Measurements from ENCODE around the gene CCDC33.
A peak's percentile ranks its signal among the peaks of the same experiment; 100 is the strongest.

The CCDC33 gene

DNA sequence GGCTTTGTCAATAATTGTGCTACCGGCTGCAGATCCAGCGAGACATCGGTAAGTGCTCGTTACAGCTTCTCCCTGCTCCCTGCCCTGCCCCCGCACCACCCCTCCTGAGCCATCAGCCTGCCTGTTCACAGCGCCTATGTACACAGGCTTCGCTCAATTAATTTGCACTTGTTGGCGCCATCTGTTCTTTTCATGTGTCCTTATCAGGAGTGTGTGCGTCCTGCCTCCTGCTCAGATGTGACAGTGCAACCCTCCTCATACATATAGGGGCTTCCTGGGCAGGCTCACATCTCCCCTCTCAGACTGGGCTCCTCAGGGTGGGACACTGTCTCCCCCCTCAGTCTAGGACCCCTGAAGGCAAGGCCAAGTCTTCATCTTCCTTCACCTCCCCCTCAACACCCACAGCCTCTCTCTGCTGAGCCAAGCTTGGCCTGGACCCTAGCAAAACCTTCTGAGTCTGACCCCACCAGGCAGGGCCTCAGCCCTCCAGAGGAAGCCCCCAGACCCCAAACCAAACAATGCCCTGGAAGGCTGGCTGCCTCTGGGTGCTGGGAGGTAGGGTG is 76.4 kb downstream of the CCDC33 start:
- no peak for DNase-seq (ENCODE audit: low read depth)

DNA sequence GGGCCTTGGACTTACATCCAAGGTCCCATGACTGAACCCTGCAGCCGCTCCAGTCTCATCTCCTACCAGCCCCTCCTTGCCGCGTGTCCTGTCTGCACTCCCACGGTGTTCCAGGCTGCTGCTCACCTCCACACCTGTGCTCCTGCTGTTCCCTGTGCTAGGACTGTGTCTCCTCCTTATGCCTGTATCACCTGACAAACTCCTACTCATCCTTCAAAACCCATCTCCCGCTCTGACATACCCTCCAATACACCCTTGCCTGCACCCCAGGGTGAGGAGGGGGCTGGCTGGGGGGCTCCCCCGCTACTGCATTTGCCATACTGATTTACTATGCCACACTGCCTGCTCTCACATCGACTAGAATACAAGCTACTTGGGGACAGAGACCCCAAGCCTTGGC is 77.8 kb downstream of the CCDC33 start:
- no peak for DNase-seq (ENCODE audit: low read depth)

GRCh38 chr15:74314795-74315438 is 78.8 kb downstream of the CCDC33 start:
- no peak for DNase-seq (ENCODE audit: low read depth)

DNA sequence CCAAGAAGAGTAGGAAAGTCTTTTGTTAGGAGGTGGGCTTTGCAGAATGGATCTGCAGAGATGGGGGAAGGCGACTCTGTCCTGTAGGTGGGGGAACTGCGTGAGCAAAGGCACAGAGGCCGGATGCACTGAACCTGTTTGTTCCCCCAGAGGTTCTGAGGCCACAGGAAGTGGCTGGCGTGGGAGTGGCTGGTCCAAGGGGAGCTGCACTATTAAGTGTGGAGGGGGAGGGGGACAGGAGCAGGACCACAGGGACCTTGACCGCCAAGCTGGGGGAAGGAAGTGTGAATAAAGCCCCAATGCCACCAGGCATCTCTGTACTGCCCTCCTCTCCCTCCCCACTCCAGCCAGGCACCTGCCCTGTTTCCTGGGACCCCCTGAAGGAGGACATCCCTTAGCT is 79.5 kb downstream of the CCDC33 start:
- no peak for DNase-seq (ENCODE audit: low read depth)

- DNase-seq (ENCODE audit: low read depth), result no peak
Observed at GRCh38 chr15:74316141-74316540, 80.0 kb downstream of the CCDC33 start.

DNA sequence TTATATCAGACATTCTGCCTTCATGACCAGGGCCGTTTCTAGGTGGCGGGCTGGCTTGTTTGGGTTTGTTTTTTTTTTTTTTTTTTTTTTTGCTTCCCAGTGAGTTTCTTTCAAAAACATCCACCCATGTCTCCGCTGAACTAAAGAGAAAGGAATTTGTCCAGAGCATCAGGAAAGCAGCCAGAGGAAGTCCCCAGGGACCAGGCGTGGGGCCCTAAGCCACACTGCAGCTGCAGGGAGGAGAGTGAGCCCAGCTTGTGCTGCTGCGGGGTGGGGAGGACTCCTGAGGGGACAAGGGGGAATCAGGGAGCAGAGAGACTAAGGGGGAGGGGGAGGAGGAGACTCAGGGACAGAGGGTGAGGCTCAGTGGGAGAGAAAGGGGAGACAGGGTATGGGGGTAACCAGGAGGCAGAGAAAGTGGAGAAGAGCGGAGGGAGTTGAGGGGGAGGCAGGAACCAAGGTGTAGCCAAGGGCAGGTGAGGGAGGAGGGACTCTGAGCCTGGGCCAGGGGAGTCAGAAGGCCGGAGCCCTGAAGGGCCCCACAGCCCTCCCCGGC is 81.8 kb downstream of the CCDC33 start:
- peak; percentile 62 for DNase-seq (ENCODE audit: low read depth)

DNA sequence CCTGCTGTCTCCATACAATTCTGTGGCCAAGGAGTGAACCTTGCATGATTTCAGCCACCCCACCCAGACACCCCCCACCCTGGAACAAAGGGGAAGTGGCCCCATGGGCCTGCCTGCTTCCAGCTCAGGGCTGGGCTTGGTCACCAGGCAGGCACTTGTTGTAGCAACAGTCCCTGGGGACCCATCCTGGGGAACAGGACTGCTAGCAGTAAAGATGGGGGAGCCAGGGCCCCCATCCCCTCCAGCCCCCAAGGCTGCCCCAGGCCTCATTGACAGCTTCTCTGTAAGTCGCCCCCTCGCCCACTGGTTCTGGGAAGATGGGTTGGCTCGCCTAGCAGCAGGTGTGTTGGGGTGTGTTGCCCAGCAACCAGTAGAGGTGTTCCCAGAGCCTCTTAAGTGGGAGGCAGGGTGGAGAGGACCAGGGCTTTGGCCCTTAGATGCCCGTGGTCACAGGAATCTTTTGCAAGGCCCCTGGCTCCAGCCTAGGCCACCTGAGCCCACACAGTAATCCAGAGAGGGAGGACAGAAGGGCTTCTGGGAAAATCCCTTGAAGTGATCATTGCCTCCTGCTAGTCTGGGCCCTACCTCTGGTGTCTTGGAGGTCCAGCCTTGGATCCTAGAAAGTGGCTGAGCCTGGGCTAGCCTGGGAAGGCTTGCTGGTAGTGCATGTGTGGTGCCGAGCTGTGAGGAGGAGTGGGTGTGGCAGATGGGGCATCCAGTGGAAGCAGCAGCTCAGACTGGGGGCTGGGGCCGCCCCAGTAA is 82.4 kb downstream of the CCDC33 start:
- no peak for DNase-seq (ENCODE audit: low read depth)

GRCh38 chr15:74319138-74319460 is 83.0 kb downstream of the CCDC33 start:
- no peak for DNase-seq (ENCODE audit: low read depth)

- DNase-seq (ENCODE audit: low read depth), result no peak
Observed at GRCh38 chr15:74319596-74320351, 83.6 kb downstream of the CCDC33 start.

DNA sequence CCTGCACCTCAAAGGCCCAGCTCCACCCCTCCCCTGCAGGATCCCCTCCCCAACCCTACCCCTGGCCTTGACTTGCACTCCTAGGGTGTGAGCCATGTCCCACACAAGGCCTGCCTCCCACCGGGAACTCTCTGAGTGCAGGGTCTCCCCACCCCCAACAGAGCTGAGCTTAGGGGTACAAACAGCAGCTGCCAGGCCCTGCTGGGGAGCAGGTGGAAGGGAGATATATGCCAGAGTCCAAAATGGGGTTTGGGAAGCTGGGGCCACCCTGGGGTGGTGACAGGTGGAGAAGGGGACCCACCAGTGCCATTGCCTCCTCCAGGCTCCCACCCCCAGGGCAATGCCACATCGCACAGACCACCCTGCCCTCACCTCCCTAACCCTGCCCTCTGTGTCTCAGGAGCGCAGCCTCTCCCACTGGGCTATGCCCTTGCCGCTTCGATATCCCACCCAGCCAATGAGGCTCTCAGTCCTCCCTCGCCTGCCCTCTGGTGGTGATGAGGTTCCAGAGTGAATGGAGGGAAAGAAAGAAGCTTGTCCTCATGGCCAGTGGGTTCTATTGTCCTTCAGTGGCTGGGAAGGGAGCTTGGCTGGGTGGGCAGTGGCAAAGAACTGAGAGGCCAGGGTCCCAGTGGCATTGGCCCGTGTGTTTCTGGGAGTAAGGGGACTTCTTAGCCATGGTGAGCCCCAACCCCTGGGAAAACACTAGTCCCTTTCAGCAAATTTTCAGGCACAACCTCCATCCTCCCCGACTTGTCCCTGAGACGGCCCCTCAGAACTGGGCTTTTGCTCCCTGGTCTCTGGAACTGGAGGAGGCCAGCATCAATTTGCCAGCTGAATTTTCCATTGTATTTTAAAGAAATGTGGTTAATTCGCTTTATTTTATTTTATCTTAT is 84.5 kb downstream of the CCDC33 start:
- peak; percentile 38 for DNase-seq (ENCODE audit: low read depth)

- peak; percentile 60 for DNase-seq (ENCODE audit: low read depth)
Observed at GRCh38 chr15:74322558-74323180, 86.5 kb downstream of the CCDC33 start.

DNA sequence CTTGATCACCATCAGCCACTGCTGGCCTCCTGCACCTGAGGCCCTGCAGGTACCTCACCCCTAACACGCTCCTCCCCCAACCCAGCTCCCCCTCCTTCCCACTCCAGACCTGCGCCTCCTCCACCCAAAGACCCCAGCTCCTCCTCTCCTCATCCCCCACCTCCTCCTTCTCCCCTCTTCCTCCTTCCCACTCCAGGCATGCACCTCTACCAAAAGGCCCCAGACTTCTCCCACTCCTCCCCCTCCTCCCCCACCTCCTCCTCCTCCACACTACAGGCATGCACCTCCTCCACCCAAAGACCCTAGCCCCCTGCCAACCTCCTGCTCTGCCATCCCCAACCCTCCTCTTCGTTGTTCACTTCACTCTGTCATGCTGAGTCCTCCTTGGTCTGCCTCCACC is 88.6 kb downstream of the CCDC33 start:
- DNase-seq (ENCODE audit: low read depth), result no peak

DNA sequence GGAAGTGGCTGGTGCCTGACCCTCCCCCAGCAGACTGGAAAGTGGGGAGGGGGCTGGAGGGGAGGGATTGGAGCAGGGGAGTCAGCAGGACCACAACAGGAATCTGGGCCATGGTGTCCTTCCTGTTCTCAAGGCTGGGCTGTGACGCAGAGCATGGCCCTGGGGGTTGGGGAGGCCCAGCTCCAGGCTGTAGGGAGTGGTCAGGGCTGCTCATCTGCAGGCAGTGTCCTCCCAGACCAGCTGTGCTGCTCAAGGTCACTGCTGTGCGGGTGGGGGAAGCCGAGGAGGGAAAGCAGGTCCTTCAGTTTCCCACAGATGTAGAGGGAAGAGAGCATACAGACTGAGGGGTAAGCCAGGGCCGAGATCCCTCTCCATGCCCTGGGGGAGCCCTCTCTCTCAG is 90.6 kb downstream of the CCDC33 start:
- DNase-seq (ENCODE audit: low read depth), result peak; percentile 54

DNA sequence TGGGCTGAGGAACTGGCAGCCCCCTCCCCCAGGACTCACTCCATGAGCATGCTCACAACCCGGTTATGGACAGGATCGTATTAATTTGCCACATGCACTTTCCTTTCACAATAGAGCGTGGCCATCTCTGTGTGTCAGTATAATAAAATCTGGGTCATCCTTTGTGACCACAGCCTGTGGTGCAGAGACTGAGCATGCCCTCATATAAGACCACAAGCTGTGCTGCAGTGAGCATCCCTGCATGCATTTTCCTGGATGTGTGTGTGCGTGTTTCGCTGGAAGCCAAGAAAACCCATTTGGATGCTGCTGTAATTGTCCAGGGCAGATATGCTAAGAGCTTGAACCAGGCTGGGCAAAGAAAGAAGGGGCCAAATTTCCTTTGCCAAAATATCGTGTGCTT is 91.6 kb downstream of the CCDC33 start:
- DNase-seq (ENCODE audit: low read depth), result no peak

DNA sequence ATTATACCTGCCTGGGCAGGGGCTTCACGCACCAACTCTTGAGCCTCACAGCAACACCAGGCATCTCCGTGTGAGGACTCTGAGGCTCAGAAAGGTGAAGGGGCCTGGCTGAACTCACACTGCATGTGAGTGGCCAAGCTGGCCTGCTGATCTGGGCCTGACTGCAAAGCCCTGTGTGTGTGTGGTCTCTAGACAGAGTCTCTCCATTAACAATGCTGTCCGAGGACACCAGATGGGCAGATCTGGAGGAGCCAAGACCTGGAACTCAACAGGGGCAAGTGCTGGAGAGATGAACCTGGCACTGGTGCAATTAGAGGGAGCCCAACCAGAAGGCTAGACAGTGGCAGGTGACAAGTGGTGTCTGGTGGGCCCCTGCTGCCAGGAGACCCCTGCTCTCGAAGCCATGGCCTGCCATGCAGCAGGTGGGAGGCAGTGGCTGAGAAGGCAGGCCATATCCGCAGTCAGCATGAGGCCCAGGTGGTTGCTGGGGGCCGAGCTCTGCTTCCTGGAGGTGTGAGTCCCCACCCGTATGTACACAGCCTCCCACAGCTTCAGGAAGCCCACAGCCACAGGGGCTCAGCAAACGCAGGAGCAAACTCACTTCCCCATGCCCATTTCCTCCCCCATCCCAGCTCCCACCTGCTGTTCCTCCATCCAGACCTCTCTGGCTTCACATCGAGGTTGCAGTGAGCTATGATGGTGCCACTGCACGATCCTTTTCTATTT is 92.4 kb downstream of the CCDC33 start:
- no peak for DNase-seq (ENCODE audit: low read depth)

DNA sequence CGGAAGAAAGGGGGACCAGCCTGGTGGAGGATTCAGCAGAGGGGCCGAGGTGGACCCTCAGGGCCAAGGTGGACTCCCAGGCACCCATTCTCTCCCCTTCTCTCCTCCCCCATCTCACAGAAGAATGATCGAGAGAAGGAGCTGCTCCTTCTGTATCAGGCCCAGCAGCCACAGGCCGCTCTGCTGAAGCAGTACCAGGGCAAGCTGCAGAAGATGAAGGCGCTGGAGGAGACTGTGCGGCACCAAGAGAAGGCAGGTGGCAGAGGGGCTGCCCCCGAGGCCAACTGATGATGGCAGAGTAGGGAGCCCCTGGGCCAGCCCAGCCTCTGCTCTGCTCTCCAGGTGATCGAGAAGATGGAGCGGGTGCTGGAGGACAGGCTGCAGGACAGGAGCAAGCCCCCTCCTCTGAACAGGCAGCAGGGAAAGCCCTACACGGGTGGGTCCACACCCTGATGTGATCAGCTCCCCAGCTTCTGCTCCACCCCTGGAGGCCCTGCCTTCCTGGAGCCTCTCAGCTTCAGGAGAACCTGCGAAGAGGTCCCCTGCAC is 94.8 kb downstream of the CCDC33 start:
- no peak for DNase-seq (ENCODE audit: low read depth)

GRCh38 chr15:74332011-74332410 is 95.9 kb downstream of the CCDC33 start:
- no peak for DNase-seq (ENCODE audit: low read depth)

GRCh38 chr15:74332611-74333010 is 96.5 kb downstream of the CCDC33 start:
- no peak for DNase-seq (ENCODE audit: low read depth)

DNA sequence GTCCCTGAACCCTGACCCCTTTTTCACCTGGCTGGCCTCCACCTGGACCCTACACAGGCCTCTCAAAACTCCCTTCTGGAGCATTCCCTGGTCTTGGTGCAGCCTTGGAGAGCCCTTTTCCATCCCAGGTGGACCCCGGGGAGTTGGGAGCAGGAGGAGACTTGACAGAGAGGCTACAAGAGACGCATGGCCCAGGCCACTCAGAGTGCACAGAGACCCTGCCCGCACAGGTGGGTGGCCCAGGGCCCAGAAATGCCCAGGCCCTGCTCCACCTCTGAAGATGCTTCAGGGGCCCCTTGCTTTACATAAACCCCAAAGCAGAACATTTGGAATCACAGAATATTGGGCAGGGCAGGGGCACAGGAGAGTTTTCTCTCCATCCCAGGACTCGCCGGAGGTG is 97.0 kb downstream of the CCDC33 start:
- DNase-seq (ENCODE audit: low read depth), result no peak

DNA sequence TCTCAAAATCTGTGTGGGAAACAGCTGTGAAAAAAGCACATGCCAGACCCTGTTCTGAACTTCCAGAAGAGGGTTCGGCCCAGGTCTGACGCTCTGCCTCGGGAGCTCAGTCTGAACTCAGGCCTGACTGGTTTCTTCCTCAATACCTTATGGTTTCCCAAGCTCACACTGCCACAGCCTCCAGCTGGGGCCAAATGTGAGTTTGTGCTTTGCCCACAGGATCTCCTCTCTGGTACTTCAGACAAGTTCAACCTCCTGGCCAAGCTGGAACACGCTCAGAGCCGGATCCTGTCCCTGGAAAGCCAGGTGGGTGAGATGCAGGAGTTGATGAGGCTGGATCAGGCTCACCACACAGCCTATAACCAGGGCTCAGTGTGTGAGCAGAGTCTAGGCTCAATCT is 97.5 kb downstream of the CCDC33 start:
- DNase-seq (ENCODE audit: low read depth), result no peak
